ENCODE data around the gene RAB40C. TPM values are rescaled to one million over a fixed set of nuclear protein-coding genes. Genes with fewer than 3 reads are reported as not detected.

Gene RAB40C
- total RNA-seq, 1 experiment from 2014 or later, result 30.7 TPM

DNA sequence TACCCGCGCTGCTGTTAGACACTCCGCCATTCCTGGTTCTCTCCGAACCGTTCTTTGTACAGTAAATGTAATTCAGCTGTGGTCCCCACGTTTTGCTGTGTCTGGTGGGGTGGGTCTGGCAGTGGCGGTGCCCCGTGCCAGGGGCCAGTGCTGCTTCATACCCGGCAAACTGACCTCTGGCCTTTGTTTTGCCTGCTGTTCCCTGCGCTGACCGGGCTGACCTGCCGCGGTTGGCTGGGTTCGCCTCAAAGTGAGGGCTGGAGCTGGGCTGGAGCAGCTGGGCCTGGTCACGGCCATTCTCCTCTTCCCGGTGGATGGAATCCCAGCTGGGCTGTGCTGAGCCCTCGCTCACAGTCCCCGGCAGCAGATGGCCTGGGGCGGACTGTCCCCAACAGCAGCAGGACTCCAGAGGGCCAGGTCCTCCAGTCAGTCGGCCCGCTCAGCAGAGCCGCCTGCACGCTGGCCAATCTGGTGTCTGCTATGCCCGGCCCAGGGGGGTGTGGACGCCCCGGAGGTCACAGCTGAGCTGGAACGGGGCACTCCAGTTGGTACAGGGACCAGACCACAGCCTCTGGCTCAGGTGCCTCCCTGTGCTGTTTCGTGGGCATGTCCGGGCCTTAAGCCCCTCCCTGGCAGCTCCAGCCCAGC, 39.4 kb downstream of the RAB40C start:
- DNase-seq (ENCODE audit: low read depth, low spot score) (no peak), ATAC-seq (peak; percentile 9)
- ChIA-PET POLR2A (no interaction called here), CTCF (no interaction called here)
- intact Hi-C loops (cut with micrococcal nuclease; ENCODE audit: unreplicated experiment) (no loop called here), in situ Hi-C loops (cut with HindIII; ENCODE audit: low pct_unique_long_range_greater_than_20kb, low sequenced_read_pairs) (no loop called here)
- Histone ChIP-seq H3K36me3 (ENCODE audit: control insufficient read depth, insufficient read depth, low read length) (no peaks in the 10 kb centered on the region), H3K4me1 (ENCODE audit: control insufficient read depth, insufficient read depth, low read length) (peaks cover 55% of the 10 kb centered on the region), H3K27ac (ENCODE audit: low read length) (peak overlapping the region; percentile 61), H3K9me3 (ENCODE audit: control insufficient read depth, insufficient read depth, low read depth, low read length) (no peaks in the 10 kb centered on the region), H3K4me3 (ENCODE audit: low read depth in 2 of 2, low read length in 2 of 2) (no peak overlapping the region), H3K27me3 (ENCODE audit: control insufficient read depth, insufficient read depth, low read length) (no peaks in the 10 kb centered on the region)
- no peak for TF ChIP-seq POLR2AphosphoS5 (IDR thresholded peaks at IDR 0.05; ENCODE audit: low read depth, low read length)
- no peak for TF ChIP-seq TCF7L2 (IDR thresholded peaks at IDR 0.05; ENCODE audit: low read depth, low read length)
- TF ChIP-seq CTCF (IDR thresholded peaks at IDR 0.05), result no peak
- TF ChIP-seq REST (IDR thresholded peaks at IDR 0.05; ENCODE audit: insufficient read depth in 1 of 2, low read depth in 2 of 2, low read length in 1 of 2), result no peak
- no peak for TF ChIP-seq SIN3A (IDR thresholded peaks at IDR 0.05; ENCODE audit: borderline replicate concordance, insufficient read depth, low read depth, low read length)
- no TSS peak for BruUV-seq (replicated peaks)

DNA sequence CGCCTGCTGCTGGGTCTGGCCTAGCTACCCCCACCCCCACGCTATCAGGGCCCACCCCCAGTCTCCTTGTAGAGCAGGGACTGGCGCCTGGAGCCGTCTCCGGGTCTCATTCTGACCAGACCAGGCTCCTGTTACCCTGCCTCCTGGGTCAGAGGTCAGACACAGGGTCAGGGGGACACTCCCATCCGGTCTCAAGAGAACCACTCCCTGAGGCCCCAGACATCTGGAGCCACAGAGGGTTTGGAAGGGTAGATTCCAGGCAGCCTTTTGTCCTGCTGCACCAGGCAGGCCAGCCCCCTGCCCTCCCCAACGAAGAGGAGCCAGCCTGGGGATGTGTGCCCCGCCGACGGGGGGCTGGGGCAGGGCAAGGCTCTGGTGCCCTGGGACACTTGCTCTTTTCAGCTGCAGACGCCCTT, 40.0 kb downstream of the RAB40C start:
- in situ Hi-C loops (cut with HindIII; ENCODE audit: low pct_unique_long_range_greater_than_20kb, low sequenced_read_pairs) (no loop called here), intact Hi-C loops (cut with micrococcal nuclease; ENCODE audit: unreplicated experiment) (no loop called here)
- BruUV-seq (replicated peaks), result no TSS peak
- Histone ChIP-seq H3K4me1 (ENCODE audit: control insufficient read depth, insufficient read depth, low read length) (peaks cover 50% of the 10 kb centered on the region), H3K4me3 (ENCODE audit: low read depth in 2 of 2, low read length in 2 of 2) (no peak overlapping the region), H3K27ac (ENCODE audit: low read length) (peak overlapping the region; percentile 34; the same call in 1 of the 2 replicates), H3K27me3 (ENCODE audit: control insufficient read depth, insufficient read depth, low read length) (no peaks in the 10 kb centered on the region), H3K9me3 (ENCODE audit: control insufficient read depth, insufficient read depth, low read depth, low read length) (no peaks in the 10 kb centered on the region), H3K36me3 (ENCODE audit: control insufficient read depth, insufficient read depth, low read length) (no peaks in the 10 kb centered on the region)
- POLR2A ChIA-PET, result no interaction called here
- DNase-seq (ENCODE audit: low read depth, low spot score) (no peak), ATAC-seq (peak; percentile 2; the same call in 1 of the 2 replicates)
- TF ChIP-seq TCF7L2 (IDR thresholded peaks at IDR 0.05; ENCODE audit: low read depth, low read length) (no peak), CTCF (IDR thresholded peaks at IDR 0.05) (no peak), SIN3A (IDR thresholded peaks at IDR 0.05; ENCODE audit: borderline replicate concordance, insufficient read depth, low read depth, low read length) (no peak), POLR2AphosphoS5 (IDR thresholded peaks at IDR 0.05; ENCODE audit: low read depth, low read length) (no peak), REST (IDR thresholded peaks at IDR 0.05; ENCODE audit: insufficient read depth in 1 of 2, low read depth in 2 of 2, low read length in 1 of 2) (no peak)
- CTCF ChIA-PET, result no interaction called here
